HG03457 (cell line): Measurements from ENCODE around the gene FBL.
A peak's percentile ranks its signal among the peaks of the same experiment; 100 is the strongest.

ENCODE experiments used
- ATAC-seq: cut with Tn5 transposase; IDR thresholded peaks from one replicate; pipeline ENCODE4 v1.9.1; 2021; ENCODE audit warnings: moderate number of reproducible peaks; ENCODE audit not compliant: unreplicated experiment

The FBL gene

DNA sequence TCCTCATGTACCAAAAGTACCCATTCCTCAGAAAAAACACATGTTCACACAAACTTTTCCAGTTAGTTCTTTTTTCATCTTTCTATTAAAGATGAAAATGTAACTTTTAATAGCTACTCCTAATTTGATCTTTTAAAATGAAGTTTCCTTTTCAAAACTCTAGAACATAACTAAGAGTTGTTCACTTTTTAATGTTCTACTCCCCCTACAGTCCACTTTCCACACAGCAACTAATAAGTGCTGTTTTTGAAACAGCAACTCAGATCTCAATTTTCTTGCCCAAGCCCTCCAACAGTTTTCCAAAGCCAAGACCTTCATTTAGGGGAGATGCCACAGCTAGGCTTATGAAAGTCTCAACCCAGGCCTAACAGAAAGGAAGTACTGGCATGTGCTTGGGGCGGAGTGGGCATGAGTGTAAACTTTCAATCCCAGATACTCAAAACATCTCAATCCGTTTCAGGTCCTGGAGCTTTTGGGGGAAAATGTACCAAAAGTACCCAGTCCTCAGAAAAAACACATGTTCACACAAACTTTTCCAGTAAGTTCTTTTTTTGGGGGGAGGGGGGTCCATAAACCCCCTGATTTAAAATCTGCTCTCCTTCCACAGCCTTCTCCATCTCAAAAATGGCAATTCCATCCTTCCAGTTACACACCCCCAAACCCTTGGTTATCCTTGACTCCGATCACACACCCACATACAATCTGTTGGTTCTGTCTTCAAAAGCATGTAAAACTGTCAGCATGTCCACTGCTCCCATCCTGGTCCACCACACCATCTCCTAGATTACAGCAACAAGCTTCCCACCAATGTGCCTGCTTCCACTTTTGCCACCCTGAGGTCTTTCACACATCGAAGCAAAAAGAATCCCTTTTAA lies 2.0 kb downstream of the FBL start:
- ATAC-seq = no peak

DNA sequence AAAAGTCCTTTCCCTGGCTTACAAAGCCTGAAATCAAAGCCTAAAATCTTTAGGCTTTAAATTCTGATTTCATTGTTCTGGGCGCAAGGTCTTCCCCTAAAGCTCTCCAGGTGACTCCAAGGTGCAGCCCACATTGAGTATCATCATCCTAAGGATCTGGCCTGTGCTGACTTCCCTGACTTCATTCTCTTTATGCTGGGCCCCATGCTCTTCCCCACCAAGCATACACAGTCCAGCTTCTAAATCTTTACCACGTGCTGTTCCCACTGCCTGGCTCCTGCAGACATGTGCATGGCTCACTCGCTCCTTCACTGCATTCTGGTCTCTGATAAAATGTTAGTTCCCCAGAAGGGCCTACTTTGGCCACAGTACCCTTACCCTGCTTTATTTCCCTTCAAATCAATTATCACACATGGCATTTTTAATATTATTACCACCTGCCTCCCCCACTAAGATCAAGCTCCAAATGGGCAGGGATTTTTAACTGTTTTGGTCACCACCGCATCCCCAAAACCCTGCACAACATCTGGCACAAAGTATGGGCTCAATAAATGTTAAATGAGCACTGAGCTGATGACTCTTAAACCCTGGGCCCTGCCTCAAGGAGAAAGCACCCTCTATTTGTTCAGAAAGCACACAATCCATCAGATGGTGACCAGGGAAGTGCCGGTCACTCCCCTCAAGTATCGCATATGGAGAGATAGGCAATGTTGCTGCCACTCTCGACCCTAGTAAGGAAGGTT lies 3.3 kb downstream of the FBL start:
- ATAC-seq = no peak

GRCh38 chr19:39841041-39841440 lies 5.1 kb downstream of the FBL start:
- no peak for ATAC-seq

DNA sequence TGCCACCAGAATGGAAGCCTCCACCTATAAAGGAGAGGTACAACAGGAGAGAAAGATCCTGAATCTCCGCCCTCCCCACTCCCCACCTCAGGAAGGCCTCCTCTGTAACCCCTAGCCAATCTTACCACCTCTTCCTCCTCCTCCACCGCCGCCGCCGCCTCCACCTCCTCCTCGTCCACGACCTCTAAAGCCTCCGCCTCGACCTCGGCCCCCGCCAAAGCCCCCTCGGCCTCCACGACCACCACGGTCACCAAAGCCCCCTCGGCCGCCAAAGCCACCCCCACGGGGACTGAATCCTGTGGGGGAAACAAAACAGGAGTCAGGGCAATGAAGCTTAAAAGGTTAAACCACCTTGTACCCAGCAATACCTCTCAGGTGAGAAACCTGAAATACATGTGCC lies 5.7 kb downstream of the FBL start:
- ATAC-seq = no peak

DNA sequence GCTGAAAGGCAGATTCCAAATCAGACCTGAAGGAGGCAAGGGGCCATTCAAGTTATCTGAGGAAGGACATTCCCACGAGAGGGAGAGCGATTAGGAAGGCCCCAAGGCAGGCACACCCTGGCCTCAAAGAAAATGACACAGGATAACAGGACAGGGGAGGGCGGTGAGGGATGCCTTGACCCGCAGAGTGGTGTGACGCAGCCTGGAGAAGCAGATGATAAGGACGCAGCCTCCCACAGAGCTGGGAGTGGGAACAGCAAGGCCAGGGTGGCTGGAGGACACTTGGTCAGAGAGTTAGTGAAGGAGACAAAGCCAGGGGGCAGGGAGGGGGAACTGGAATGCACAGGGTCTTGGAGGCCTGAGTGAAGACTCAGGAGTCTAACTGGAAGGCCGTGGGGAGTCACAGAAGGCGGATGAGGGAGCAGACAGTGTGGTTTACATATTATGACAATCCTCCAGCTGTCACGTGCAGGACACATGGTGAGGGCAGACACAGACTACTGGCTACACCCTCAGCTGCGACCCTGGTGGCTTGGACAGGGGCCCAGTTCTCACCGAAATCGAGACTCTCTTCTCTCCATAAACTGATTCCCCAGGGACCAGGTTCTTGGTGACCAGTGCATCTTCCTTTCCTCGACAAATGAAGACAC lies 6.4 kb downstream of the FBL start:
- ATAC-seq = no peak

GRCh38 chr19:39838569-39838968 lies 7.6 kb downstream of the FBL start:
- no peak for ATAC-seq

- ATAC-seq = no peak
Observed at GRCh38 chr19:39837978-39838377, 8.2 kb downstream of the FBL start.

DNA sequence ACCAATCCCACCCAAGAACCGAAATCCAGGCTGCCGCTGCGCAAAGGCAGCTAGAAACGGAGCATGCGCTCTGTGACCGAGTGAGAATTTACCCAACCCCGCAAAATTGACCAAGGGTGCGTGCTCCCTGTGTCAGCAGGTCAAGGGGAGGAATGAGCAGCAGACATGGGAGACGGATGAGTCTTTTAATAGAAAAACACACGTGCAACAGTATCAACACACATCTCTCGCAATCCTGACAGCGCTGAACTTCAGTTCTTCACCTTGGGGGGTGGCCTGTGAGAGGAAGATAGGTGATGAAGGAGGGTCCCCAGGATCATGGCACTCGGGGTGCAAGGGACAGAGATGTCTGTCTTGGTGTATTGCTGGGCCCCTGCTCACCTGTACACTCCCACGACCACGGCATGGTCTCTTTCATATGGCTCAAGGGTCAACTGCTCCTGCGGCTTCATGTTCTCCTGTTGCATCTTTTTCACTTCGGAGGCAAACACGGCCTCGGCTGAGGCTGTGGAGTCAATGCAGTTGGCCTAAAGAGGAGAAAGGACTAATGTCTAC lies 11.8 kb downstream of the FBL start:
- no peak for ATAC-seq

- ATAC-seq = peak; percentile 66
Observed at GRCh38 chr19:39833464-39834286, 12.5 kb downstream of the FBL start, which contains the start of gene DYRK1B. DYRK1B (minus strand) TSS chr19:39834162; CDS start chr19:39831867, 2,295 bp downstream.

DNA sequence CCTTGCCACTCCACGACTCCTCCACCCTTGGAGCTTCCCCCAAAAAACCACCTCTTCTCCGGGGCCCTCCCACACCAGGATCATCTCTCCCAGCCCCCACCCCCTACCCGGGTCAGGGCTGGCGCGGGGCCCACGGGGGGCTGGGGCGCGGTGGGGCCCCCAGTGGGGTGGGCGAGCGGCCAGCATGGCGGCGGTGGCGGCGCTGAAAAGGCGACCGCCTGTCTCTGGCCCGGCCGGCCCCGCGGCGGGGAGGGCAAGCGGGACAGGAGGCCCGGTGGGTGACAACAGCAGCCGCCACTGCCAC lies 13.1 kb downstream of the FBL start:
- ATAC-seq = peak; percentile 3

DNA sequence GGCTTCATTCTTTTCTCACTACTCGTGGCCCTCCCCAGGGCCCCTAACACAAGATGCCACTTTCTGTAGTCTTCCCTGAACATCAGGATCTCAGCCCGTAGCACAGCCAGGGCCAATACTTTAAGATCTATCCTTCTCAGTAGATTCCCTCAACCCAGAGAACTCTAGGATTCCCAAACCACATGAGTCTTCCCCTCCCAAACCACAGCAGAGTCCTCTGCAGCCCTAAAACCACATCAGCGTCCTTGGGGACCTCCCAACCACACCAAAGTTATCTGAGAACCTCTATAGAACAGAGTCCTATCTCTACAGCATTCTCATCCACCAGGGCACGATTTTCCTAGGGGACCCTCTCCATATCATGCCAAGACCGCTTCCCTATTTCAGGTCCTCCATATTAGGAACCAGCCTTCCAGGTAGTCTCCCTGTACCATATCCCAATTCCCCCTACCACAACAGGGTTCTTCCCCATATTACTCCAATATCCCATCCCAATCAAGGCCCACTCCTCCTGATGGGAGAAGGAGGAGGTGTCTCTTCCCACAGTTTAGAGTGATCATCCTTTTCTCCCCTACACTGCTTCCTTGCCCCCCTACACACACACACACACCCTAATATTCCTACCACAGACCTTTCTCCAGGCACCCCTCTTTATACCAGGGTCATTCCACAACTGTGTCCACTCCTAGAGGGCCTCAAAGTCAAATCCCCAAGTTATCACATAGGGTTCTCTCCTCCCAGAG lies 13.7 kb downstream of the FBL start:
- no peak for ATAC-seq

GRCh38 chr19:39831679-39832078 lies 14.5 kb downstream of the FBL start:
- no peak for ATAC-seq

DNA sequence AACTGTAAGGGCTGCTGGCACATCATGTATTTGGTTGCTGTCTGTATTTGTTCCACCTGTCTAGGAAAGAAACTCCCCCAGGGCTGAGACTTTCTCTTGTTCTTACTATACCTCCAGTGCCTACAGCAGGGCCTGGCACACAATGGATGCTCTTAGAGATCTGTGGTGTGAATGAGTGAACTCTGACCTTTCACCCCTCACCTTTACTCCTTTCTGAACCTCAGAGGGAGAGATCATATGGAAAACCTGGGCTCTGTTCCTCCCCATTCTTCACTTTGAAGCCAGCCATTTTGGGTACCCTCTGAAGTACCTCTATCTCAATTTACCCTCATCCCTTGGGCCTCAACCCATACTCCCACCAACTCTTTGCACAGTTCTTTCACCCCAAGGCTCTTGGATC lies 15.3 kb downstream of the FBL start:
- no peak for ATAC-seq

GRCh38 chr19:39830406-39830805 lies 15.8 kb downstream of the FBL start:
- no peak for ATAC-seq

DNA sequence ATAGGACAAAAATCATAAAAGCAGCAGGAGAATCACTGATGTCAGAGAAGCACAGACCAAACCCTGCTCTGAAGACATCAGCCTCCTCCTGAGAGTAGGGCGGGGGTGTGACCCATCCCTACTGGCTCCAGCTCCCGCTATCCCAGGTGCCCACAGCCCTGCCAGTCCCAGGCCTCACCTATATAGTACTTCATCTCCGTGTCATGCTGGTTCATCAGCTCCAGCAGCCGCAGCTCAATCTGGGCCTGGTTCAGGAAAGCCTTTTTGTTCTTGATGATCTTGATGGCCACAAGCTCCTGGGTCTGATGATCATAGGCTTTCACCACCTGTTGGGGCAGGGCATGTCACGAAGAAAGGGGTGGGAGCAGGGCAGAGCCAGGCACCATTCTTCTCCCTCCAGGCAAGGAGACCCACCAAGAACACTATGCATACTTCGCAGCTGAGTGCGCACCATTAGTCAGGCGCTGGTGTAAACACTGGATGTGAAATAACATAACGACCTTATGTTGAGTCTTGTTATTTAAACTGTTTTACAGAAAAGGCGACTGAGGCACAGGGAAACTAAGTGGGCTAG lies 16.4 kb downstream of the FBL start:
- ATAC-seq = no peak

DNA sequence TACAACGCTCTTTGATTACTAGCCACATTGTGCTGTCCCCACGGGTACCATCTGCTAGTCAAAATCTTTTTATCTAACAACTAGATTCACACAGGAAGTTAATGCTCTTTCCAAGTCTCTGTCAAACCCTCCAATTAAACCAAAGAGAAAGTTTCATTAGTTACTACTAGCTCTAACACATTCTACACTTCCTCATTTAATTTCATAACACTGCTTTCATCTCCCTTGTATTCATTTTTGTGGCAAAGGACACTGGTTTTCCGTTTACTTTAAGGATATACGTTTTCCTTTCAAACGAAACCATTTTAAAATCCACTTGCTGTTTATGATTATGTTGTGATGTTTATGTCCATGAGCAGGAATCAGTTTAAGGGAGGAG lies 17.5 kb downstream of the FBL start:
- ATAC-seq = no peak

GRCh38 chr19:39828015-39828653 lies 18.0 kb downstream of the FBL start:
- no peak for ATAC-seq

DNA sequence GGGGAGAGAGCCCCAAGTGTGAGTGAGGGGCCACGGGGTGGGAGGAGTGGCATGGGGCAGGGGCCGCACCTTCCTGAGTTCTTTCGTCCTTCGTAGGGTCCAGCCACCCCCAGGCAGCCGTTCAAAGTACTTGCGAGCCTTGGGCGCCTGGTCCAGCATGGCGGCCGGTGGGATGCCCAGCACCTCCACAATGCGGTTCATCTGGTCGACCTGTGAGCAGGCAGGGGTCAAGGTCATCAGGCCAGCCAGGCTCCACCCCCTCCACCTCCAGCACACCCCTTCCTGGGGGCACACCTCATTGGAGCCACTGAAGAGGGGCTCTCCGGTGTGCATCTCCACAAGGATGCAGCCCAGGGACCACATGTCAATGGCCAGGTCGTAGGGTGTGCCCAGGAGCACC lies 19.0 kb downstream of the FBL start:
- ATAC-seq = no peak

DNA sequence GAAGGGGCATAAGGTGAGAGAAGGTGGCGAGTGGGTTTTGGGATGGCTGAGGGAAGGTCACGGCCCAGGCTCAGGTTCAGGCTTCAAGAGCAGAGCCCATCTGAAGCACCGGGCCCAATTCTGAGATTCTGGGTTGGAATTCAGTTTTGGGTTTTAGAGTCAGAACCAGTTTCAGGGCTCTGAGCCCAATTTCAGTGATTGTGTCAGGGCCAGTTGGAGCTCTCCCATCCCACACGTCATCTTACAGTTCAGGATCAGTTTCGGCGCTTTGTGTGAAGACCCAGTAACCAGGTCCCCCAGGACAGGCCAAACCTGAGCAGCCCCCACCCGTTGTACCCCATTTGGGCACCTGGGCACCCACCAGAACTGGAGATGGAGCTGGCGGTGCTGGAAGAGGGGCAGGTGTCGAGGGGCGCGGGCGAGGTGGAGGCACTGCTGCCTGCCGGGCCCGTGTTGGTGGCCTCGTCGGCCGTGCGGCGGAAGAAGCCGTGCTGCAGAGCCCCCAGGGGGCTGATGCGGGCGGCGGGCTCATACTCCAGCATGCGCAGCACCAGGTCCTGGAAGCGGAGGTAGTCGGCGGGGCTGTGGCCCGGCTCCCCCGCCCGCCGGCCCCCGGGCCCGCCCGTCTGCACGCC lies 19.8 kb downstream of the FBL start:
- no peak for ATAC-seq
